HL-60 (cell line): ENCODE results near the gene PAGR1.

ENCODE experiments used
- DNase-seq, 2 experiments: peaks; one replicate each; pipeline ENCODE4 v3.0.0-alpha.2; 2010 to 2020; ENCODE audit warnings: low read depth in 1 of 2, low spot score in 1 of 2
- H3K27ac ChIP-seq: fragments of 250-450 bp; sonication (Bioruptor Pico); replicated peaks from 2 replicates; pipeline ENCODE4 v1.5.1; 2020; ENCODE audit warnings: mild to moderate bottlenecking, moderate library complexity
- H3K27me3 ChIP-seq: fragments of 250-450 bp; sonication (Bioruptor Pico); 2 replicates; pipeline ENCODE4 v1.5.1; 2021; ENCODE audit warnings: mild to moderate bottlenecking, moderate library complexity; ENCODE audit not compliant: insufficient read depth, poor library complexity, severe bottlenecking
- H3K4me3 ChIP-seq: replicated peaks from 2 replicates; pipeline ENCODE4 v1.5.1; 2011; ENCODE audit warnings: mild to moderate bottlenecking, control low read depth, low read length; ENCODE audit not compliant: insufficient read depth
- GABPA ChIP-seq: IDR thresholded peaks from 2 replicates; pipeline ENCODE4 v1.6.1; 2012; ENCODE audit warnings: low read depth
- POLR2AphosphoS5 ChIP-seq: IDR thresholded peaks from 2 replicates; pipeline ENCODE4 v1.6.1; 2012; ENCODE audit warnings: low read depth
- SPI1 ChIP-seq: IDR thresholded peaks from 2 replicates; pipeline ENCODE4 v1.6.1; 2012; ENCODE audit warnings: low read depth, mild to moderate bottlenecking, borderline replicate concordance
- TF ChIP-seq, protein P1 (sequence below): IDR thresholded peaks from one replicate; pipeline ENCODE4 v1.5.1; 2011; ENCODE audit warnings: low read length, control low read depth, inconsistent platforms; ENCODE audit not compliant: insufficient read depth
- TF ChIP-seq, protein P2 (sequence below): IDR thresholded peaks from 2 replicates; pipeline ENCODE4 v1.6.1; 2012; ENCODE audit warnings: low read depth; ENCODE audit not compliant: insufficient replicate concordance

Gene PAGR1

GRCh38 chr16:29848420-29849297 lies 32.7 kb downstream of the PAGR1 start:
- TF ChIP-seq, protein P1, sequence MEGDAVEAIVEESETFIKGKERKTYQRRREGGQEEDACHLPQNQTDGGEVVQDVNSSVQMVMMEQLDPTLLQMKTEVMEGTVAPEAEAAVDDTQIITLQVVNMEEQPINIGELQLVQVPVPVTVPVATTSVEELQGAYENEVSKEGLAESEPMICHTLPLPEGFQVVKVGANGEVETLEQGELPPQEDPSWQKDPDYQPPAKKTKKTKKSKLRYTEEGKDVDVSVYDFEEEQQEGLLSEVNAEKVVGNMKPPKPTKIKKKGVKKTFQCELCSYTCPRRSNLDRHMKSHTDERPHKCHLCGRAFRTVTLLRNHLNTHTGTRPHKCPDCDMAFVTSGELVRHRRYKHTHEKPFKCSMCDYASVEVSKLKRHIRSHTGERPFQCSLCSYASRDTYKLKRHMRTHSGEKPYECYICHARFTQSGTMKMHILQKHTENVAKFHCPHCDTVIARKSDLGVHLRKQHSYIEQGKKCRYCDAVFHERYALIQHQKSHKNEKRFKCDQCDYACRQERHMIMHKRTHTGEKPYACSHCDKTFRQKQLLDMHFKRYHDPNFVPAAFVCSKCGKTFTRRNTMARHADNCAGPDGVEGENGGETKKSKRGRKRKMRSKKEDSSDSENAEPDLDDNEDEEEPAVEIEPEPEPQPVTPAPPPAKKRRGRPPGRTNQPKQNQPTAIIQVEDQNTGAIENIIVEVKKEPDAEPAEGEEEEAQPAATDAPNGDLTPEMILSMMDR = peak; percentile 99
- no peak for TF ChIP-seq SPI1
- Histone ChIP-seq H3K27ac (no peak overlapping the region), H3K4me3 (no peak overlapping the region), H3K27me3 (no peaks in the 10 kb centered on the region)
- DNase-seq = peak; percentile 66 to 83

DNA sequence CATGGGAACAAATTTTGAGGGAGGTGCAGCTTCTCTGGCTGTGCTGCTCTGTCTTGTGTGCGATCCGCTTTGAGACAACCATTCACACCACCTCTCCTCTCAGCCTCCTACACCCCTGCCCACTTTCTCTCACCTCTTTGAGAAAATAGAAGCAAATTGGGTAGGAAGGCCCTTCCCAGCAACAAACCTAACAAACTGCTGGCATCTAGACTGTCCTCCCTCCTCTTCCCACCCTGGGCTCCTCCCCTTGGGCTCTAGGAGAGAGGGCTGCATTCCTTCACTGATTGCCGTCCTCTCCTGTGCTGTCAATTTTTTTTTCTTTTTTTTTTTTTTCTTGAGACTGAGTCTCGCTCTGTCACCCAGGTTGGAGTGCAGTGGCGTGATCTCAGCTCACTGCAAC lies 33.6 kb downstream of the PAGR1 start:
- TF ChIP-seq, protein P1 = no peak
- TF ChIP-seq SPI1 = no peak
- TF ChIP-seq, protein P2, sequence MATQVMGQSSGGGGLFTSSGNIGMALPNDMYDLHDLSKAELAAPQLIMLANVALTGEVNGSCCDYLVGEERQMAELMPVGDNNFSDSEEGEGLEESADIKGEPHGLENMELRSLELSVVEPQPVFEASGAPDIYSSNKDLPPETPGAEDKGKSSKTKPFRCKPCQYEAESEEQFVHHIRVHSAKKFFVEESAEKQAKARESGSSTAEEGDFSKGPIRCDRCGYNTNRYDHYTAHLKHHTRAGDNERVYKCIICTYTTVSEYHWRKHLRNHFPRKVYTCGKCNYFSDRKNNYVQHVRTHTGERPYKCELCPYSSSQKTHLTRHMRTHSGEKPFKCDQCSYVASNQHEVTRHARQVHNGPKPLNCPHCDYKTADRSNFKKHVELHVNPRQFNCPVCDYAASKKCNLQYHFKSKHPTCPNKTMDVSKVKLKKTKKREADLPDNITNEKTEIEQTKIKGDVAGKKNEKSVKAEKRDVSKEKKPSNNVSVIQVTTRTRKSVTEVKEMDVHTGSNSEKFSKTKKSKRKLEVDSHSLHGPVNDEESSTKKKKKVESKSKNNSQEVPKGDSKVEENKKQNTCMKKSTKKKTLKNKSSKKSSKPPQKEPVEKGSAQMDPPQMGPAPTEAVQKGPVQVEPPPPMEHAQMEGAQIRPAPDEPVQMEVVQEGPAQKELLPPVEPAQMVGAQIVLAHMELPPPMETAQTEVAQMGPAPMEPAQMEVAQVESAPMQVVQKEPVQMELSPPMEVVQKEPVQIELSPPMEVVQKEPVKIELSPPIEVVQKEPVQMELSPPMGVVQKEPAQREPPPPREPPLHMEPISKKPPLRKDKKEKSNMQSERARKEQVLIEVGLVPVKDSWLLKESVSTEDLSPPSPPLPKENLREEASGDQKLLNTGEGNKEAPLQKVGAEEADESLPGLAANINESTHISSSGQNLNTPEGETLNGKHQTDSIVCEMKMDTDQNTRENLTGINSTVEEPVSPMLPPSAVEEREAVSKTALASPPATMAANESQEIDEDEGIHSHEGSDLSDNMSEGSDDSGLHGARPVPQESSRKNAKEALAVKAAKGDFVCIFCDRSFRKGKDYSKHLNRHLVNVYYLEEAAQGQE = no peak
- TF ChIP-seq POLR2AphosphoS5 = no peak
- no peak for TF ChIP-seq GABPA
- Histone ChIP-seq H3K27me3 (no peaks in the 10 kb centered on the region), H3K27ac (no peak overlapping the region), H3K4me3 (no peak overlapping the region)
- no peak for DNase-seq

DNA sequence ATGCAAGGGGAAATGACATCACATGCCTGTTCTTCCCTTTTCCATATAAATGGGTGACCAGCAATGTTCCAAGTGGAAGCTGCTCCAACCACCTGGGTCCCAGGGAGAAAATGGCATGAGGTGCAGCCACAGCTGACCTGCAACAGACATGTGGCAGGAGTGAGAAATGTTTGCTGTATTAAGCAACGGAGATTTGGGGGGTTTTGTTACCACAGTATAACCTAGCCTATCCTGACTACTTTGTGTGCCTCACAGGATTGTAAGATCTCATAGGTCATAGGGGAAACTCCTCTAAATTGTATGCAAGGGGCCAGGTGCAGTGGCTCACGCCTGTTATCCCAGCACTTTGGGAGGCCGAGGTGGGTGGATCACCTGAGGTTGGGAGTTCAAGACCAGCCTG lies 35.0 kb downstream of the PAGR1 start:
- no peak overlapping the region for H3K4me3 ChIP-seq
- TF ChIP-seq POLR2AphosphoS5 (no peak), GABPA (no peak), SPI1 (no peak)
- TF ChIP-seq, protein P2 = no peak
- TF ChIP-seq, protein P1 = no peak
- H3K27me3 ChIP-seq = no peaks in the 10 kb centered on the region
- no peak overlapping the region for H3K27ac ChIP-seq
- no peak for DNase-seq

DNA sequence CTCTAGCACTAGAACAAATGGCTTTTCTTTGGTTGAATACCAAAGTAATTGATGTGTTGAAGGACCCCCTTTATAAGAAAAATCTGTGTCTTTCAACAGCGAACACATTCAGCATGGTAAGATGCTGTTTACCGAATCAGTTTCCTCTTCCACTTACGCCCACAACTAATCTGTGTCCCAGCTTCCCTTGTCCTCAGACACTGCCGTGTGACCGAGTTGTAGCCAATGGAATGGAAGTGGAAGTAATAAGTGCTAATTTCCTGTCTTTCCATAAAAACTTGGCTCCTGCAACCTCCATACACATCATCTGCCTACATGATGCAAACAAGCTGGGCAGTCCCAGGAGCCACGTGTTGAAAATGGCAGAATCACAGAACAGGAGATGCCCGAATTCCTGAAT lies 36.7 kb downstream of the PAGR1 start:
- no peak overlapping the region for H3K27ac ChIP-seq
- no peaks in the 10 kb centered on the region for H3K27me3 ChIP-seq
- no peak overlapping the region for H3K4me3 ChIP-seq
- TF ChIP-seq, protein P1 = no peak
- no peak for TF ChIP-seq SPI1
- TF ChIP-seq POLR2AphosphoS5 = no peak
- TF ChIP-seq GABPA = no peak
- TF ChIP-seq, protein P2 = no peak
- no peak for DNase-seq
